Prostate gland (tissue), 2 donors: ENCODE data around the gene PNO1.

ENCODE experiments used
- CTCF ChIP-seq, 4 experiments: fragments of 200-600 bp in 2 of 4; fragments of 450-650 bp in 2 of 4; sonication (generic) in 2 of 4; IDR thresholded peaks; 1 replicate in 3 of 4; 2 replicates in 1 of 4; pipeline ENCODE4 v1.5.1; 2016 to 2019; ENCODE audit warnings: antibody characterized with exemption in 4 of 4, mild to moderate bottlenecking in 2 of 4, moderate library complexity in 2 of 4
- POLR2A ChIP-seq: fragments of 450-650 bp; IDR thresholded peaks from one replicate; pipeline ENCODE4 v1.6.1; 2016; ENCODE audit warnings: antibody characterized with exemption, mild to moderate bottlenecking
- POLR2AphosphoS5 ChIP-seq: sonication (generic); formaldehyde crosslinking; IDR thresholded peaks from one replicate; pipeline ENCODE4 v1.6.1; 2017; ENCODE audit warnings: antibody characterized with exemption

GRCh38 chr2:68135448-68136320, 22.0 kb upstream of the PNO1 start:
- TF ChIP-seq CTCF (IDR thresholded peaks at IDR 0.05) = no peak
- no peak for TF ChIP-seq POLR2A
- no peak for TF ChIP-seq POLR2AphosphoS5
